ENCODE data around the gene BTNL8.

Gene BTNL8

DNA sequence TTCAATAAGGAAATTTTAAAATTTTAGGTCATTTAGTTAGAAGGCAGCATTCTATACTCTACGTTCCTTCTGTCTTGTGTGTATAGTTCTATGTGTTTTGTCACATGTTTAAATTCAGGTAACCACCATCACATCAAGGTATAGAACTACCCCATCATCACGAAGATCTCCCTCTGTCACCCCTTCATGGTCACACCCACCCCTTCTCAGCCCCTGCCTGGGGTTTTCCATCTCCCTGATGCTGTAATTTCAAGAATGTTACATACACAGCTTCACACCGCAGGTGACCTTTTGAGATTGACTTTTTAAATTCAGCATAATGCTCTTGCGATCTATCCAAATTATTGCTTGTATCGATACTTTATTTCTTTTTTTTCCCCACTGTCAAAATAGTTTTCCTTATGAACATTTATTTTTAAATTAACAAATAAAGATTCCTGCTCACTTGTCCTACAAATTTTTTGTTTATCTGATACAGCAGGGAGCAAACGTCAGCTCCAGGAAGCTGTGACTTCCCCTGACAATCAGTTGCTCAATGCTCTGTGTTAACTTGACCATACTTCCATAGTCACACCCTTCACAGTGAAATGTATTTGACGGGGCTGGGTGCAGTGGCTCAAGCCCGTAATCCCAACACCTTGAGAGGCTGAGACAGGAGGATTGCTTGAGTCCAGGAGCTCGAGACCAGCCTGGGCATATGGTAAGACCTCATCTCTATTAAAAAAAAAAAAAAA lies 10.2 kb downstream of the BTNL8 start:
- no peak for TF ChIP-seq CTCF (IDR thresholded peaks at IDR 0.05; ENCODE audit: insufficient read depth, missing control alignments)
- DNase-seq (ENCODE audit: insufficient read length, low spot score) (no peak), FAIRE-seq (no peak)

GRCh38 chr5:180909782-180910181 lies 10.8 kb downstream of the BTNL8 start:
- no peak for DNase-seq (ENCODE audit: insufficient read length, low spot score)
- FAIRE-seq: no peak
- no peak for TF ChIP-seq CTCF (IDR thresholded peaks at IDR 0.05; ENCODE audit: insufficient read depth, missing control alignments)

GRCh38 chr5:180910182-180910581 lies 11.2 kb downstream of the BTNL8 start:
- no peak for FAIRE-seq
- DNase-seq (ENCODE audit: insufficient read length, low spot score): no peak
- no peak for TF ChIP-seq CTCF (IDR thresholded peaks at IDR 0.05; ENCODE audit: insufficient read depth, missing control alignments)

GRCh38 chr5:180910735-180911134 lies 11.8 kb downstream of the BTNL8 start:
- TF ChIP-seq CTCF (IDR thresholded peaks at IDR 0.05; ENCODE audit: insufficient read depth, missing control alignments): no peak
- FAIRE-seq (no peak), DNase-seq (ENCODE audit: insufficient read length, low spot score) (no peak)

DNA sequence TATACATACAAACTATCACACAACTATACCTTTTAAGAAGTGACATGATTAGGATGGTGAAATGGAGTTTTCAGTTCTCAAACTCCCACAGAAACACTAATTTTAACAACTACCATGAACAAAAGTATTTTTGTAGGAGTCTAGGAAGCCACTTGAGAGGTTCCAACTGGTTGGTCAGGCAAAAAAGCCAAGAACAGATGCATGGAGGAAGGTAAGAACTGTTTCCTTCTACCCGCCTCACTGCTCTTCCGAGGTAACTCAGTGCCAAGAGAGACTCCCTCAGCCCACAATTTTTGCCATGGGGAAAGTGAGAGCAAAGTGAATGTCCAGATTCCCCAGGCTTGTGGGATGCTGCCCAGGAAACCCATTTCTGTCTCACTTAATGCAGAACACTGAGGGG lies 15.7 kb downstream of the BTNL8 start:
- DNase-seq (ENCODE audit: insufficient read length, low spot score) (no peak), FAIRE-seq (no peak)
- TF ChIP-seq CTCF (IDR thresholded peaks at IDR 0.05; ENCODE audit: insufficient read depth, missing control alignments): no peak

DNA sequence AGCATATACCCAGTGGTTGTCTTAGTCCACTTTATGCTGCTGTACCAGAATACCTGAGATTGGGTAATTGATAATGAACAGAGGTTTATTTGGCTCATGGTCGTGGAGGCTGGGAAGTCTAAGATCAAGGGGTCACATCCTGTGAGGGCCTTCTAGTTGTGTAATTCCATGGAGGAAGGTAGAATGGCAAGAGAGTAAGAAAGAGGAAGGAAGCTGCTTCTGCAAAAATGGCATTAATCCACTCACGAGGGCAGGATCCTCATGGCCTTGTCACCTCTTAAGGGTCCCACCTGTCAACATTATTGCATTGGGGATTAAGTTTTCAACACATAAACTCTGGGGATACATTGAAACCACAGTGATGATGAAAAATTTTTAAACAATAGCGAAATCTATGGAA lies 17.0 kb downstream of the BTNL8 start:
- FAIRE-seq (no peak), DNase-seq (ENCODE audit: insufficient read length, low spot score) (no peak)
- TF ChIP-seq CTCF (IDR thresholded peaks at IDR 0.05; ENCODE audit: insufficient read depth, missing control alignments): no peak

DNA sequence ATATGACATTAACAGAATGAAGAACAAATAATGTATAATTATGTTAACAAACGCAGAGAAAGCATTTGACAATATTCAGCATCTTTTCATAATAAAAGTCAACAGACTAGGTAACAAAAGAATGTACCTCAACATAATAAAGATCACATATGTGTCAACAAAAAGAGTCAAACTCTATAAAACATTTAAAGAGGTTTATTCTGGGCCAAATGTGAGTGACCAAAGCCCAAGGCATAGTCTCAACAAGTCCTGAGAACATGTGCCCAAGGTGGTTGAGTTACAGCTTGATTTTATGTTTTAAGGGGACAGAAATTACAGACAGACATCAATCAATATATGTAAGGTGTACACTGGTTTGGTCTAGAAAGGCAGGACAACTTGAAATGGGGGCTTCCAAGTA lies 19.4 kb downstream of the BTNL8 start:
- no peak for FAIRE-seq

More for the DNA sequence above, 19.4 kb downstream of the BTNL8 start:
- TF ChIP-seq CTCF (IDR thresholded peaks at IDR 0.05; ENCODE audit: insufficient read depth, missing control alignments): no peak
- DNase-seq (ENCODE audit: insufficient read length, low spot score): no peak
